ENCODE measurements around the gene RBM26. TPM values are rescaled to one million over a fixed set of nuclear protein-coding genes. Genes with fewer than 3 reads are reported as not detected.

RBM26 gene
- polyA plus RNA-seq, 1 of the 3 experiments (the other 2 are of a cell fraction), result 12.5 TPM

DNA sequence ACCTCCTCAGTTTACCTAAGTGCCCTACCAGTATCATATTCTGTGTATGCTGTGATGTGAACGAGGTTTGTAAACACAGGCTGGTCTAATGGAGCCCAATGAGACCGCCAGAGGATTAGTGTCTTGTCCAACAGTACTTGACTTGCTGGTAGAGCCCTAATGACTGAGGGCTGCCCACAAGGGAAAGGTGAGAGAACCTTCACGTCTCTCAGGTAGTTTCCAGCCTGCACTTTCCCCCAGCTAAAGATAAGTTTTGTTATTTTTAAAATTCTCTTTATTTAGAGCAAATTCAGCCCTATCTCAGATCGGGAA is 498 bp upstream of the RBM26 start:
- TF ChIP-seq MEF2A (IDR thresholded peaks at IDR 0.05; ENCODE audit: borderline replicate concordance, low read depth) (no peak), SIN3A (IDR thresholded peaks at IDR 0.05; ENCODE audit: borderline replicate concordance, low read depth, low read length) (no peak)
- TF ChIP-seq, protein P1, sequence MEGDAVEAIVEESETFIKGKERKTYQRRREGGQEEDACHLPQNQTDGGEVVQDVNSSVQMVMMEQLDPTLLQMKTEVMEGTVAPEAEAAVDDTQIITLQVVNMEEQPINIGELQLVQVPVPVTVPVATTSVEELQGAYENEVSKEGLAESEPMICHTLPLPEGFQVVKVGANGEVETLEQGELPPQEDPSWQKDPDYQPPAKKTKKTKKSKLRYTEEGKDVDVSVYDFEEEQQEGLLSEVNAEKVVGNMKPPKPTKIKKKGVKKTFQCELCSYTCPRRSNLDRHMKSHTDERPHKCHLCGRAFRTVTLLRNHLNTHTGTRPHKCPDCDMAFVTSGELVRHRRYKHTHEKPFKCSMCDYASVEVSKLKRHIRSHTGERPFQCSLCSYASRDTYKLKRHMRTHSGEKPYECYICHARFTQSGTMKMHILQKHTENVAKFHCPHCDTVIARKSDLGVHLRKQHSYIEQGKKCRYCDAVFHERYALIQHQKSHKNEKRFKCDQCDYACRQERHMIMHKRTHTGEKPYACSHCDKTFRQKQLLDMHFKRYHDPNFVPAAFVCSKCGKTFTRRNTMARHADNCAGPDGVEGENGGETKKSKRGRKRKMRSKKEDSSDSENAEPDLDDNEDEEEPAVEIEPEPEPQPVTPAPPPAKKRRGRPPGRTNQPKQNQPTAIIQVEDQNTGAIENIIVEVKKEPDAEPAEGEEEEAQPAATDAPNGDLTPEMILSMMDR (IDR thresholded peaks at IDR 0.05), result 0 out of 2 replicates have a peak, but pooled peaks have one; percentile 3
- Histone ChIP-seq H3K9me3 (no peaks in the 10 kb centered on the region), H3K4me1 (ENCODE audit: control insufficient read depth in 1 of 2, insufficient read depth in 2 of 2, low read depth in 1 of 2, low read length in 1 of 2) (peaks cover 15 to 20% of the 10 kb centered on the region in 2 experiments; a peak in 3 of 4 replicates), H3F3A (replicated peaks; ENCODE audit: insufficient read depth) (no peaks in the 10 kb centered on the region), H4K20me1 (ENCODE audit: insufficient read depth) (peaks cover 36% of the 10 kb centered on the region), H3K4me2 (peak overlapping the region; percentile 94), H3K9ac (peak overlapping the region; percentile 99), H3K79me2 (ENCODE audit: insufficient read depth) (peaks cover 61% of the 10 kb centered on the region), H3K27me3 (ENCODE audit: insufficient read depth) (no peaks in the 10 kb centered on the region), H3K27ac (ENCODE audit: low read depth in 2 of 2, low read length in 1 of 2) (peak overlapping the region; percentile 94 to 97), H2AFZ (ENCODE audit: low read depth) (peak overlapping the region; percentile 93), H3K9me2 (no peaks in the 10 kb centered on the region), H3K36me3 (replicated peaks in 1 of 2; ENCODE audit: control insufficient read depth in 1 of 2, insufficient read depth in 2 of 2, low read length in 1 of 2) (peaks cover 5 to 6% of the 10 kb centered on the region in 2 experiments), H3K4me3 (ENCODE audit: low read depth in 2 of 2, low read length in 1 of 2) (peak overlapping the region; percentile 93 to 98)
- POLR2A ChIA-PET, result interaction anchor here (1.2 kb wide), 1 partner anchor 75 kb away, joined by 5 read pairs; the partner anchor contains the start of gene NDFIP2
- CTCF ChIA-PET, result interaction anchor here (0.6 to 2.0 kb wide), 4 partner anchors 15 to 134 kb away, joined by 3 to 9 read pairs (median 4); no protein-coding TSS in a partner anchor
- no peak for DNase-seq
- 0% methylated on average over 4 of the region's 4 CpGs for WGBS (ENCODE audit: low lambda C conversion rate)

DNA sequence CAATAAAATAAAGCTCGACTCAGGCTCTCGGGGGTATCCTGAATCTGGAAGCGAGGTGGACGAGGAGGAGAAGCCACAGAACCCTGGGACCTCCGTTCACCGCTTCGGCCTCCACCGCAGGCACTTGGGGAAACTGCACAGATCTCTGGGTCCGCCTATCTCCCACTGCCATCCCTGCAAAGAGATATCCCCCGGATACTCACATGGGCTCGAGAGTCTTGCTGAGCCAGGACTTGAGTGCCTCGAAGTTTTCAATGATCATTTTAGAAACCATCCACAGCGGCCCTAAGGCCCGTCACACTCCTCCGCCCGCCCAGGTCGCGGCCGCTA is 589 bp downstream of the RBM26 start:
- H3K4me3 ChIP-seq (ENCODE audit: low read depth in 2 of 2, low read length in 1 of 2), result peak overlapping the region; percentile 93 to 98
- ChIA-PET POLR2A (interaction anchor here (0.8 to 1.2 kb wide), 2 partner anchors 19 to 76 kb away, joined by 3 to 5 read pairs; partner anchors contain the start of gene NDFIP2), CTCF (interaction anchor here (1.1 to 2.0 kb wide), 2 partner anchors 14 to 18 kb away, joined by 3 to 9 read pairs; no protein-coding TSS in a partner anchor)
- H3K9me2 ChIP-seq, result no peaks in the 10 kb centered on the region
- H3K9me3 ChIP-seq, result no peaks in the 10 kb centered on the region
- H3K9ac ChIP-seq, result peak overlapping the region; percentile 99
- TF ChIP-seq JUND (IDR thresholded peaks at IDR 0.05) (no peak), YY1 (IDR thresholded peaks at IDR 0.05; ENCODE audit: low read depth) (no peak), RFX5 (IDR thresholded peaks at IDR 0.05; ENCODE audit: low read length) (no peak), RAD21 (IDR thresholded peaks at IDR 0.05; ENCODE audit: low read length) (no peak), POLR2AphosphoS5 (IDR thresholded peaks at IDR 0.05; ENCODE audit: low read depth, low read length) (no peak), SIN3A (IDR thresholded peaks at IDR 0.05; ENCODE audit: borderline replicate concordance, low read depth, low read length) (no peak), NRF1 (IDR thresholded peaks at IDR 0.05; ENCODE audit: low read depth, low read length) (no peak), NFIC (IDR thresholded peaks at IDR 0.05; ENCODE audit: borderline replicate concordance) (no peak), RCOR1 (IDR thresholded peaks at IDR 0.05; ENCODE audit: low read length) (no peak), TCF12 (IDR thresholded peaks at IDR 0.05) (no peak), EP300 (IDR thresholded peaks at IDR 0.05; ENCODE audit: borderline replicate concordance in 1 of 2, low read depth in 1 of 2, low read length in 1 of 2) (no peak), TEAD4 (IDR thresholded peaks at IDR 0.05; ENCODE audit: borderline replicate concordance, insufficient read depth) (no peak)
- TF ChIP-seq, protein P2, sequence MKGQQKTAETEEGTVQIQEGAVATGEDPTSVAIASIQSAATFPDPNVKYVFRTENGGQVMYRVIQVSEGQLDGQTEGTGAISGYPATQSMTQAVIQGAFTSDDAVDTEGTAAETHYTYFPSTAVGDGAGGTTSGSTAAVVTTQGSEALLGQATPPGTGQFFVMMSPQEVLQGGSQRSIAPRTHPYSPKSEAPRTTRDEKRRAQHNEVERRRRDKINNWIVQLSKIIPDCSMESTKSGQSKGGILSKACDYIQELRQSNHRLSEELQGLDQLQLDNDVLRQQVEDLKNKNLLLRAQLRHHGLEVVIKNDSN (IDR thresholded peaks at IDR 0.05; ENCODE audit: borderline replicate concordance, low read depth), result no peak
- TF ChIP-seq, protein P3, sequence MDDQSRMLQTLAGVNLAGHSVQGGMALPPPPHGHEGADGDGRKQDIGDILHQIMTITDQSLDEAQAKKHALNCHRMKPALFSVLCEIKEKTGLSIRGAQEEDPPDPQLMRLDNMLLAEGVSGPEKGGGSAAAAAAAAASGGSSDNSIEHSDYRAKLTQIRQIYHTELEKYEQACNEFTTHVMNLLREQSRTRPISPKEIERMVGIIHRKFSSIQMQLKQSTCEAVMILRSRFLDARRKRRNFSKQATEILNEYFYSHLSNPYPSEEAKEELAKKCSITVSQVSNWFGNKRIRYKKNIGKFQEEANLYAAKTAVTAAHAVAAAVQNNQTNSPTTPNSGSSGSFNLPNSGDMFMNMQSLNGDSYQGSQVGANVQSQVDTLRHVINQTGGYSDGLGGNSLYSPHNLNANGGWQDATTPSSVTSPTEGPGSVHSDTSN (IDR thresholded peaks at IDR 0.05), result no peak
- TF ChIP-seq, protein P4, sequence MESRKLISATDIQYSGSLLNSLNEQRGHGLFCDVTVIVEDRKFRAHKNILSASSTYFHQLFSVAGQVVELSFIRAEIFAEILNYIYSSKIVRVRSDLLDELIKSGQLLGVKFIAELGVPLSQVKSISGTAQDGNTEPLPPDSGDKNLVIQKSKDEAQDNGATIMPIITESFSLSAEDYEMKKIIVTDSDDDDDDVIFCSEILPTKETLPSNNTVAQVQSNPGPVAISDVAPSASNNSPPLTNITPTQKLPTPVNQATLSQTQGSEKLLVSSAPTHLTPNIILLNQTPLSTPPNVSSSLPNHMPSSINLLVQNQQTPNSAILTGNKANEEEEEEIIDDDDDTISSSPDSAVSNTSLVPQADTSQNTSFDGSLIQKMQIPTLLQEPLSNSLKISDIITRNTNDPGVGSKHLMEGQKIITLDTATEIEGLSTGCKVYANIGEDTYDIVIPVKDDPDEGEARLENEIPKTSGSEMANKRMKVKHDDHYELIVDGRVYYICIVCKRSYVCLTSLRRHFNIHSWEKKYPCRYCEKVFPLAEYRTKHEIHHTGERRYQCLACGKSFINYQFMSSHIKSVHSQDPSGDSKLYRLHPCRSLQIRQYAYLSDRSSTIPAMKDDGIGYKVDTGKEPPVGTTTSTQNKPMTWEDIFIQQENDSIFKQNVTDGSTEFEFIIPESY (IDR thresholded peaks at IDR 0.05; ENCODE audit: borderline replicate concordance, low read depth), result no peak
- TF ChIP-seq, protein P5, sequence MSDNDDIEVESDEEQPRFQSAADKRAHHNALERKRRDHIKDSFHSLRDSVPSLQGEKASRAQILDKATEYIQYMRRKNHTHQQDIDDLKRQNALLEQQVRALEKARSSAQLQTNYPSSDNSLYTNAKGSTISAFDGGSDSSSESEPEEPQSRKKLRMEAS (IDR thresholded peaks at IDR 0.05; ENCODE audit: low read depth), result no peak
- peaks cover 72% of the 10 kb centered on the region for H3K79me2 ChIP-seq (ENCODE audit: insufficient read depth)
- peak overlapping the region; percentile 93; the same call in 1 of the 2 replicates for H2AFZ ChIP-seq (ENCODE audit: low read depth)
- no peaks in the 10 kb centered on the region for H3K27me3 ChIP-seq (ENCODE audit: insufficient read depth)
- H3K36me3 ChIP-seq (replicated peaks in 1 of 2; ENCODE audit: control insufficient read depth in 1 of 2, insufficient read depth in 2 of 2, low read length in 1 of 2), result peaks cover 10 to 12% of the 10 kb centered on the region in 2 experiments
- H3K4me1 ChIP-seq (ENCODE audit: control insufficient read depth in 1 of 2, insufficient read depth in 2 of 2, low read depth in 1 of 2, low read length in 1 of 2), result peaks cover 15 to 23% of the 10 kb centered on the region in 2 experiments; a peak in 3 of 4 replicates
- no peaks in the 10 kb centered on the region for H3F3A ChIP-seq (replicated peaks; ENCODE audit: insufficient read depth)
- WGBS (ENCODE audit: low lambda C conversion rate), result 7% methylated on average over 7 of the region's 19 CpGs
- peak overlapping the region; percentile 94 for H3K4me2 ChIP-seq
- peaks cover 47% of the 10 kb centered on the region for H4K20me1 ChIP-seq (ENCODE audit: insufficient read depth)
- DNase-seq, result no peak
- peak overlapping the region; percentile 94 to 97 for H3K27ac ChIP-seq (ENCODE audit: low read depth in 2 of 2, low read length in 1 of 2)

All from SK-N-SH (cell line).